Prostate gland (tissue), 2 donors: ENCODE data around the gene HNRNPLL.

ENCODE experiments used
- POLR2A ChIP-seq: fragments of 450-650 bp; IDR thresholded peaks from one replicate; pipeline ENCODE4 v1.6.1; 2016; ENCODE audit warnings: antibody characterized with exemption, mild to moderate bottlenecking
- TF ChIP-seq, protein P1 (sequence below), 4 experiments: fragments of 200-600 bp in 2 of 4; fragments of 450-650 bp in 2 of 4; sonication (generic) in 2 of 4; IDR thresholded peaks; 1 replicate in 3 of 4; 2 replicates in 1 of 4; pipeline ENCODE4 v1.5.1; 2016 to 2019; ENCODE audit warnings: antibody characterized with exemption in 4 of 4, mild to moderate bottlenecking in 2 of 4, moderate library complexity in 2 of 4

DNA sequence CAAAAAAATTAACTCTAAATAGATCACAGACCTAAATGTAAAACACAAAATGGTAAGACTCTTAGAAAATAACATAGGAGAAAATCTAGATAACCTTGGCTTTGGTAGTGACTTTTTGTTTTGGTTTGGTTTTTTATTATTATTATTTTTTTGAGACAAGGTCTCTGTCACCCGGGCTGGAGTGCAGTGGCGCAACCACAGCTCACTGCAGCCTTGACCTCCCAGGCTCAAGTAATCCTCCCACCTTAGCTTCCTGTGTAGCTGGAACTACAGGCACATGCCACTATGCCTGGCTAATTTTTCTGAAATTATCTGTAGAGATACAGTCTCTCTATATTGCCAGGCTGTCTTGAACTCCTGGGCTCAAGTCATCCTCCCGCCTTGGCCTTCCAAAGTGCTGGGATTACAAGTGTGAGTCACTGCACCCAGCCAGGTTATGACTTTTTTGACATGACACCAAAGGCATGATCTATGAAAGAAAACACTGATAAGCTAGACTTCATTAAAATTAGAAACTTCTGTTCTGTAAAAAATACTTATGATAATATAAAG lies 88.0 kb downstream of the HNRNPLL start:
- TF ChIP-seq, protein P1, sequence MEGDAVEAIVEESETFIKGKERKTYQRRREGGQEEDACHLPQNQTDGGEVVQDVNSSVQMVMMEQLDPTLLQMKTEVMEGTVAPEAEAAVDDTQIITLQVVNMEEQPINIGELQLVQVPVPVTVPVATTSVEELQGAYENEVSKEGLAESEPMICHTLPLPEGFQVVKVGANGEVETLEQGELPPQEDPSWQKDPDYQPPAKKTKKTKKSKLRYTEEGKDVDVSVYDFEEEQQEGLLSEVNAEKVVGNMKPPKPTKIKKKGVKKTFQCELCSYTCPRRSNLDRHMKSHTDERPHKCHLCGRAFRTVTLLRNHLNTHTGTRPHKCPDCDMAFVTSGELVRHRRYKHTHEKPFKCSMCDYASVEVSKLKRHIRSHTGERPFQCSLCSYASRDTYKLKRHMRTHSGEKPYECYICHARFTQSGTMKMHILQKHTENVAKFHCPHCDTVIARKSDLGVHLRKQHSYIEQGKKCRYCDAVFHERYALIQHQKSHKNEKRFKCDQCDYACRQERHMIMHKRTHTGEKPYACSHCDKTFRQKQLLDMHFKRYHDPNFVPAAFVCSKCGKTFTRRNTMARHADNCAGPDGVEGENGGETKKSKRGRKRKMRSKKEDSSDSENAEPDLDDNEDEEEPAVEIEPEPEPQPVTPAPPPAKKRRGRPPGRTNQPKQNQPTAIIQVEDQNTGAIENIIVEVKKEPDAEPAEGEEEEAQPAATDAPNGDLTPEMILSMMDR (IDR thresholded peaks at IDR 0.05) = no peak
- no peak for TF ChIP-seq POLR2A
